ENCODE measurements around the gene POPDC3. TPM values are rescaled to one million over a fixed set of nuclear protein-coding genes. Genes with fewer than 3 reads are reported as not detected.

The POPDC3 gene
- total and polyA plus RNA-seq, 2 of the 13 experiments (the other 11 are each of a cell fraction or from before 2014, with no cell fraction given), result 0.18 to 0.20 TPM

- no peaks in the 10 kb centered on the region for H3K9me3 ChIP-seq (ENCODE audit: low read length)
- in situ Hi-C loops (cut with HindIII; ENCODE audit: extremely low pct_ligation_motif_present, low pct_unique_long_range_greater_than_20kb), result no loop called here
- CTCF ChIA-PET (ENCODE audit: low intra/inter-chr PET ratio, low total read pairs), result no interaction called here
- H3K27ac ChIP-seq (ENCODE audit: extremely low read length, insufficient read depth, low read length), result no peak overlapping the region
- no peaks in the 10 kb centered on the region for H4K20me1 ChIP-seq (ENCODE audit: insufficient read depth, low read length)
- H3K4me2 ChIP-seq (ENCODE audit: low read depth, low read length), result peak overlapping the region; percentile 69
- no peak for TF ChIP-seq CEBPB (IDR thresholded peaks at IDR 0.05; ENCODE audit: borderline replicate concordance, low read depth, low read length)
- TF ChIP-seq HBP1 (CRISPR knock-in tag; IDR thresholded peaks at IDR 0.05; ENCODE audit: low read depth), result no peak
- TF ChIP-seq BHLHE40 (IDR thresholded peaks at IDR 0.05; ENCODE audit: low read length), result no peak
- TF ChIP-seq NR2F1 (CRISPR knock-in tag; IDR thresholded peaks at IDR 0.05), result no peak
- TF ChIP-seq ZNF547 (CRISPR knock-in tag; IDR thresholded peaks at IDR 0.05), result 0 out of 2 replicates have a peak, but pooled peaks have one; percentile 2
- no peak for TF ChIP-seq CBX5 (CRISPR knock-in tag; IDR thresholded peaks at IDR 0.05; ENCODE audit: borderline replicate concordance)
- no peak for TF ChIP-seq DNMT1 (CRISPR knock-in tag; IDR thresholded peaks at IDR 0.05)
- no peaks in the 10 kb centered on the region for H3K79me2 ChIP-seq (ENCODE audit: insufficient read depth, low read length)
- H3K36me3 ChIP-seq (replicated peaks in 1 of 2; ENCODE audit: control insufficient read depth in 1 of 2, insufficient read depth in 2 of 2, low read length in 2 of 2), result no peaks in the 10 kb centered on the region
- H3K27me3 ChIP-seq (ENCODE audit: control insufficient read depth in 1 of 2, insufficient read depth in 2 of 2, low read length in 2 of 2), result peaks cover 4 to 17% of the 10 kb centered on the region in 2 experiments; a peak in 3 of 5 replicates
- peaks cover 7% of the 10 kb centered on the region; the same call in 1 of the 2 replicates for H3K4me1 ChIP-seq (ENCODE audit: insufficient read depth, low read length)
- peak overlapping the region; percentile 64 to 74 (median 70); a peak in 5 of 6 replicates for H3K4me3 ChIP-seq (replicated peaks in 1 of 3; ENCODE audit: insufficient read depth in 1 of 3, low read depth in 2 of 3, low read length in 3 of 3)
- H2AFZ ChIP-seq (ENCODE audit: low read length), result no peak overlapping the region
- POLR2A ChIA-PET, result interaction anchor here (1.4 kb wide), 1 partner anchor 11 kb away, joined by 3 read pairs; no protein-coding TSS in a partner anchor
- FAIRE-seq (no peak), DNase-seq (ENCODE audit: low spot score) (no peak), ATAC-seq (no peak)
- H3K9ac ChIP-seq (ENCODE audit: insufficient read depth, low read depth, low read length), result peak overlapping the region; percentile 54; the same call in 1 of the 2 replicates
- WGBS (ENCODE audit: low lambda C conversion rate), result 33% methylated on average over 15 of the region's 24 CpGs
- intact Hi-C loops (cut with micrococcal nuclease; ENCODE audit: unreplicated experiment), result no loop called here
- BruUV-seq (replicated peaks), result no TSS peak
Observed at GRCh38 chr6:105135907-105136430, 43.8 kb downstream of the POPDC3 start.
